Activated B cell treated with CpG ODN at 0.5 μM for 24 hours (primary cell): ENCODE results near the gene ADAMTS12. TPM values are rescaled to one million over a fixed set of nuclear protein-coding genes. Genes with fewer than 3 reads are reported as not detected.
"Not testable (repeated sequence)": the region's sequence is repeated elsewhere in the genome, so short reads cannot be mapped to it uniquely, and the experiment has no call there.

Source experiments
- ATAC-seq: fragments of 200-7000 bp; cut with Tn5 transposase; one replicate; pipeline ENCODE4 v1.10.0; 2021; ENCODE audit warnings: low read depth, mild to moderate bottlenecking, moderate library complexity
- CTCF ChIA-PET: fragments of 350-600 bp; sonication (Branson Sonifier 250); formaldehyde crosslinking; loops from one replicate; lab custom pipeline; 2021; ENCODE audit warnings: antibody characterized with exemption; lab: Charles Lee
- POLR2A ChIA-PET: fragments of 350-600 bp; sonication (Branson Sonifier 250); formaldehyde crosslinking; loops from one replicate; lab custom pipeline; 2021; ENCODE audit warnings: antibody characterized with exemption; lab: Charles Lee
- DNase-seq: peaks from one replicate; pipeline ENCODE4 v3.0.0; 2022
- H3K27ac Mint-ChIP-seq: one replicate; pipeline ENCODE4 v1.8.0; 2020; ENCODE audit warnings: mixed read lengths
- H3K27me3 Mint-ChIP-seq: one replicate; pipeline ENCODE4 v1.8.0; 2021; ENCODE audit warnings: mixed read lengths
- H3K36me3 Mint-ChIP-seq: one replicate; pipeline ENCODE4 v1.8.0; 2021; ENCODE audit warnings: low read depth, mixed read lengths
- H3K4me1 Mint-ChIP-seq: one replicate; pipeline ENCODE4 v1.8.0; 2021; ENCODE audit warnings: mixed read lengths
- H3K4me3 Mint-ChIP-seq: one replicate; pipeline ENCODE4 v1.8.0; 2020; ENCODE audit warnings: mild to moderate bottlenecking, mixed read lengths
- H3K9me3 Mint-ChIP-seq: one replicate; pipeline ENCODE4 v1.8.0; 2020; ENCODE audit warnings: mixed read lengths
- CTCF ChIP-seq: fragments of 200-600 bp; IDR thresholded peaks from one replicate; pipeline ENCODE4 v1.8.0; 2022; ENCODE audit warnings: antibody characterized with exemption, mild to moderate bottlenecking
- intact Hi-C: fragments of 100-400 bp; cut with micrococcal nuclease; formaldehyde crosslinking; loops from one replicate; pipeline ENCODE4 v1.15.1; 2024
- total RNA-seq: library from RNA; stranded (reverse); gene quantifications from 2 replicates; pipeline ENCODE4 v1.2.3, GENCODE V29; 2022

ADAMTS12 gene
- total RNA-seq, 1 donor from 2014 or later, result not detected

GRCh38 chr5:33558489-33558888, 333.3 kb downstream of the ADAMTS12 start:
- Mint-ChIP-seq H3K27ac (no peak overlapping the region), H3K4me3 (no peak overlapping the region), H3K27me3 (no peaks in the 10 kb centered on the region), H3K36me3 (no peaks in the 10 kb centered on the region), H3K4me1 (no peaks in the 10 kb centered on the region), H3K9me3 (no peaks in the 10 kb centered on the region)
- no peak for TF ChIP-seq CTCF
- intact Hi-C loops, result no loop called here
- DNase-seq (no peak), ATAC-seq (no peak)
- ChIA-PET CTCF (no interaction called here), POLR2A (no interaction called here)

- Mint-ChIP-seq H3K27ac (no peak overlapping the region), H3K4me3 (no peak overlapping the region), H3K9me3 (no peaks in the 10 kb centered on the region), H3K4me1 (no peaks in the 10 kb centered on the region), H3K36me3 (no peaks in the 10 kb centered on the region), H3K27me3 (no peaks in the 10 kb centered on the region)
- no peak for ATAC-seq
- intact Hi-C loops, result no loop called here
- ChIA-PET CTCF (no interaction called here), POLR2A (no interaction called here)
- no peak for TF ChIP-seq CTCF
- DNase-seq, result no peak
Measured at GRCh38 chr5:33557605-33558004, 334.2 kb downstream of the ADAMTS12 start.

- CTCF ChIA-PET, result no interaction called here
Measured at GRCh38 chr5:33556330-33557328, 335.2 kb downstream of the ADAMTS12 start.

GRCh38 chr5:33549982-33550567, 341.7 kb downstream of the ADAMTS12 start:
- DNase-seq (no peak), ATAC-seq (no peak)
- intact Hi-C loops, result no loop called here
- peaks cover 1% of the 10 kb centered on the region for H3K9me3 Mint-ChIP-seq
- TF ChIP-seq CTCF, result no peak
- H3K27ac Mint-ChIP-seq, result no peak overlapping the region
- POLR2A ChIA-PET, result no interaction called here
- H3K36me3 Mint-ChIP-seq, result no peaks in the 10 kb centered on the region
- H3K27me3 Mint-ChIP-seq, result peaks cover 6% of the 10 kb centered on the region
- CTCF ChIA-PET, result no interaction called here
- no peaks in the 10 kb centered on the region for H3K4me1 Mint-ChIP-seq
- no peak overlapping the region for H3K4me3 Mint-ChIP-seq

More at GRCh38 chr5:33556330-33557328, 335.2 kb downstream of the ADAMTS12 start:
- no peak for DNase-seq
- POLR2A ChIA-PET, result no interaction called here
- no peak for TF ChIP-seq CTCF
- intact Hi-C loops, result no loop called here
- Mint-ChIP-seq H3K27me3 (no peaks in the 10 kb centered on the region), H3K4me1 (no peaks in the 10 kb centered on the region), H3K27ac (no peak overlapping the region), H3K4me3 (no peak overlapping the region), H3K9me3 (no peaks in the 10 kb centered on the region), H3K36me3 (no peaks in the 10 kb centered on the region)
- no peak for ATAC-seq

- H3K27me3 Mint-ChIP-seq, H3K4me3 Mint-ChIP-seq, H3K9me3 Mint-ChIP-seq, DNase-seq, ATAC-seq, H3K4me1 Mint-ChIP-seq, H3K36me3 Mint-ChIP-seq, H3K27ac Mint-ChIP-seq, CTCF ChIA-PET, intact Hi-C loops, POLR2A ChIA-PET: not testable (repeated sequence)
Measured at GRCh38 chr5:33539790-33540189, 352.0 kb downstream of the ADAMTS12 start.
